Tibial nerve (tissue), 4 donors: Measurements from ENCODE around the gene HMGCL.

Experiments
- CTCF ChIP-seq, 5 experiments: fragments of 200-600 bp in 3 of 5; fragments of 450-650 bp in 2 of 5; sonication (generic) in 3 of 5; IDR thresholded peaks; one replicate each; pipeline ENCODE4 v1.5.1; 2016 to 2019; ENCODE audit warnings: antibody characterized with exemption in 5 of 5, mild to moderate bottlenecking in 3 of 5, moderate library complexity in 2 of 5
- EP300 ChIP-seq, 2 donors: sonication (generic); formaldehyde crosslinking; IDR thresholded peaks; one replicate each; pipeline ENCODE4 v1.6.1; 2017; ENCODE audit warnings: antibody characterized with exemption in 2 of 2, mild to moderate bottlenecking in 1 of 2
- POLR2A ChIP-seq, 2 donors: fragments of 450-650 bp; IDR thresholded peaks; one replicate each; pipeline ENCODE4 v1.6.1; 2017; ENCODE audit warnings: antibody characterized with exemption in 2 of 2, mild to moderate bottlenecking in 2 of 2, moderate library complexity in 2 of 2

DNA sequence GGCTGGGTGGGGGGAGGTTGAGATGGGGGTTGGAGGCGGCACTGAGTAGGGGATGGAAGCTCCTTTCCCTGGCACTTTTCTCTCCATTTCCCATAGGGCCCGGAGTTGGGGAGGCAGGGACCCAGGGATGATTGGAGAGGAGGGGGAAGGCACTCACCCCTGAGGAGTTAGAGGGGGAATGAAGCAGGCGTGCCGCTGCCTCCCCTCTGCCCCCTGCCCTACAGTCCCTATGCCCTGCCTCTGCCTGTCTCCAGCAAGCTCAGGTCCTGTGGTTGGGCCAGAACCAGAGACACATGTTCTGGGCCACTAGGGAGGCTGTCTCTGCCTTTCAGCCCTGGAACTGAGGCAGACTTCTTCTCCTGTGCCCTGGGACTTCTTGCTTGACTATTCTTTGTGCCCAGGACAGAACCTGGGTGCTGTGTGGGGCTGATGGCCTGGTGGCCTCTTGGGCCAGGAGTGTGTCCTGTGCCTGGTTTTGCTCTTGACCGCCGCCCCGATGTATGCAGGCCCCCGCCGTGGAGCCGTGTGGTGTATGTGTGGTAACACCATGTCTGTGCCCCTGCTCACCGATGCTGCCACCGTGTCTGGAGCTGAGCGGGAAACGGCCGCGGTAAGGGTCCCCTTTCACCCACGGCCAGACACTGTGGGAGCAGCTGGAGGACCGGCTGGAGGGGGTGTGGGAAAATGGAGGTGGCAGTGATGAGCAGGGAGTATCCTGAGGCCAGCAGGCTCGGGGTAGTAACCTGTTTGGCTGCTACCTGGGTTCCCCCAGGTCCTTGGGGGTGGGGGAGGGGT lies 32.9 kb downstream of the HMGCL start:
- TF ChIP-seq CTCF (IDR thresholded peaks at IDR 0.05), result no peak
- TF ChIP-seq POLR2A (IDR thresholded peaks at IDR 0.05), result no peak
- no peak for TF ChIP-seq EP300 (IDR thresholded peaks at IDR 0.05)
